HepG2 (cell line): ENCODE data around the gene SEZ6L. TPM values are rescaled to one million over a fixed set of nuclear protein-coding genes. Genes with fewer than 3 reads are reported as not detected.

Source experiments
- ATAC-seq: fragments of 200-7000 bp; cut with Tn5 transposase; 3 replicates; pipeline ENCODE4 v1.9.1; 2020; ENCODE audit warnings: mild to moderate bottlenecking, moderate library complexity
- BruUV-seq: library from RNA; stranded (reverse); fragments of 400-500 nt; replicated peaks from 2 replicates; lab custom pipeline; 2021; lab: Mats Ljungman, UMichigan
- CTCF ChIA-PET: fragments of 300-600 bp; formaldehyde crosslinking; extraction: SDS; loops from one replicate; lab custom pipeline; 2021; ENCODE audit warnings: low total read pairs, inconsistent platforms, low intra/inter-chr PET ratio; lab: Yijun Ruan, JAX
- POLR2A ChIA-PET: fragments of 350-600 bp; sonication (Branson Sonifier 250); formaldehyde crosslinking; loops from one replicate; lab custom pipeline; 2020; ENCODE audit warnings: antibody characterized with exemption, inconsistent platforms; lab: Yijun Ruan, JAX
- DNase-seq: peaks from one replicate; pipeline ENCODE4 v3.0.0-alpha.2; 2015; ENCODE audit warnings: low spot score
- FAIRE-seq: peaks from 3 replicates; lab custom pipeline; 2011; peaks lifted over from hg19 to GRCh38; lab: Jason Lieb, UNC
- H2AFZ ChIP-seq: one replicate; pipeline ENCODE4 v1.6.1; 2011; ENCODE audit warnings: low read length, inconsistent platforms
- H3K27ac ChIP-seq: fragments of 300-600 bp; 3 replicates; pipeline ENCODE4 v1.8.0; 2011; ENCODE audit warnings: mixed run types, mild to moderate bottlenecking, mixed read lengths, low read length, inconsistent platforms; ENCODE audit not compliant: insufficient read depth; ENCODE audit errors: extremely low read length
- H3K27me3 ChIP-seq, 2 experiments: fragments of 200-600 bp in 1 of 2; 2 replicates in 1 of 2; 3 replicates in 1 of 2; pipeline versions ENCODE4 v1.6.0 to v1.8.0; 2011; ENCODE audit warnings: low read length in 2 of 2, mild to moderate bottlenecking in 2 of 2, moderate library complexity in 2 of 2, inconsistent platforms in 1 of 2; ENCODE audit not compliant: insufficient read depth in 2 of 2, control insufficient read depth in 1 of 2
- H3K36me3 ChIP-seq, 2 experiments: fragments of 200-600 bp in 1 of 2; replicated peaks in 1 of 2; 2 replicates in 1 of 2; 3 replicates in 1 of 2; pipeline versions ENCODE4 v1.5.1 to v1.8.0; 2011; ENCODE audit warnings: low read length in 2 of 2, inconsistent platforms in 1 of 2; ENCODE audit not compliant: insufficient read depth in 2 of 2, control insufficient read depth in 1 of 2
- H3K4me1 ChIP-seq: 2 replicates; pipeline ENCODE4 v1.5.1; 2012; ENCODE audit warnings: low read length, inconsistent platforms; ENCODE audit not compliant: insufficient read depth
- H3K4me2 ChIP-seq: 2 replicates; pipeline ENCODE4 v1.6.0; 2011; ENCODE audit warnings: low read depth, low read length, inconsistent platforms
- H3K4me3 ChIP-seq, 3 experiments: fragments of 200-600 bp in 1 of 3; sonication (generic), shearing (Covaris generic) in 1 of 3; replicated peaks in 1 of 3; 2 replicates each; pipeline ENCODE4 v1.5.1; 2011 to 2016; ENCODE audit warnings: low read length in 3 of 3, inconsistent platforms in 2 of 3, low read depth in 2 of 3, mild to moderate bottlenecking in 2 of 3, control low read depth in 1 of 3, mixed read lengths in 1 of 3; ENCODE audit not compliant: insufficient read depth in 1 of 3
- H3K79me2 ChIP-seq: one replicate; pipeline ENCODE4 v1.6.1; 2011; ENCODE audit warnings: low read length, inconsistent platforms; ENCODE audit not compliant: insufficient read depth
- H3K9ac ChIP-seq: 2 replicates; pipeline ENCODE4 v1.6.0; 2011; ENCODE audit warnings: mild to moderate bottlenecking, low read depth, low read length, inconsistent platforms; ENCODE audit not compliant: insufficient read depth
- H3K9me3 ChIP-seq: 2 replicates; pipeline ENCODE4 v1.5.1; 2012; ENCODE audit warnings: mild to moderate bottlenecking, low read length
- H4K20me1 ChIP-seq: 2 replicates; pipeline ENCODE4 v1.6.0; 2011; ENCODE audit warnings: inconsistent platforms, mild to moderate bottlenecking, low read length, moderate library complexity; ENCODE audit not compliant: insufficient read depth
- BRF2 ChIP-seq: sonication (generic); formaldehyde crosslinking; IDR thresholded peaks from 2 replicates; pipeline ENCODE4 v1.8.1; 2022; ENCODE audit warnings: mild to moderate bottlenecking, missing genetic modification reagents
- CTCF ChIP-seq: sonication (generic); formaldehyde crosslinking; IDR thresholded peaks from 2 replicates; pipeline ENCODE4 v1.5.0; 2020; ENCODE audit warnings: mild to moderate bottlenecking, missing genetic modification reagents, moderate library complexity
- KLF9 ChIP-seq: IDR thresholded peaks from 2 replicates; pipeline ENCODE4 v1.6.1; 2016; ENCODE audit warnings: low read depth
- LCORL ChIP-seq, 2 experiments: fragments of 450-650 bp in 1 of 2; sonication (generic) in 1 of 2; formaldehyde crosslinking in 1 of 2; IDR thresholded peaks; 2 replicates each; pipeline versions ENCODE4 v1.5.0 to v1.6.1; 2017 to 2020; ENCODE audit warnings: antibody characterized with exemption in 1 of 2, missing genetic modification reagents in 1 of 2
- MEIS2 ChIP-seq: sonication (generic); formaldehyde crosslinking; IDR thresholded peaks from 2 replicates; pipeline ENCODE4 v1.9.0; 2021; ENCODE audit warnings: mild to moderate bottlenecking, missing genetic modification reagents
- MTF2 ChIP-seq: sonication (generic); formaldehyde crosslinking; IDR thresholded peaks from 2 replicates; pipeline ENCODE4 v1.5.0; 2020; ENCODE audit warnings: missing genetic modification reagents, borderline replicate concordance
- NFIB ChIP-seq: sonication (generic); formaldehyde crosslinking; IDR thresholded peaks from 2 replicates; pipeline ENCODE4 v1.9.0; 2021; ENCODE audit warnings: missing genetic modification reagents, mild to moderate bottlenecking, borderline replicate concordance
- SMC3 ChIP-seq: IDR thresholded peaks from 2 replicates; pipeline ENCODE4 v1.6.1; 2011; ENCODE audit warnings: low read length, improper control_type of control experiment
- STAG1 ChIP-seq: sonication (generic); formaldehyde crosslinking; IDR thresholded peaks from 2 replicates; pipeline ENCODE4 v1.4.0; 2020; ENCODE audit warnings: missing genetic modification reagents
- STAT5B ChIP-seq: sonication (generic); formaldehyde crosslinking; IDR thresholded peaks from 2 replicates; pipeline ENCODE4 v1.4.0; 2020; ENCODE audit warnings: missing genetic modification reagents
- ZBTB8A ChIP-seq: sonication (generic); formaldehyde crosslinking; IDR thresholded peaks from 2 replicates; pipeline ENCODE4 v1.4.0; 2020; ENCODE audit warnings: mild to moderate bottlenecking, low read depth, missing genetic modification reagents, borderline replicate concordance
- ZC3H4 ChIP-seq: sonication (generic); formaldehyde crosslinking; IDR thresholded peaks from 2 replicates; pipeline ENCODE4 v1.4.0; 2020; ENCODE audit warnings: missing genetic modification reagents, borderline replicate concordance
- ZFY ChIP-seq: sonication (generic); formaldehyde crosslinking; IDR thresholded peaks from 2 replicates; pipeline ENCODE4 v1.4.0; 2020; ENCODE audit warnings: missing genetic modification reagents
- ZNF232 ChIP-seq: sonication (generic); formaldehyde crosslinking; IDR thresholded peaks from 2 replicates; pipeline ENCODE4 v1.4.0; 2020; ENCODE audit warnings: missing genetic modification reagents, borderline replicate concordance
- ZNF775 ChIP-seq: sonication (generic); formaldehyde crosslinking; IDR thresholded peaks from 2 replicates; pipeline ENCODE4 v1.4.0; 2020; ENCODE audit warnings: missing genetic modification reagents, mild to moderate bottlenecking, moderate library complexity, borderline replicate concordance
- ZNF790 ChIP-seq: sonication (generic); formaldehyde crosslinking; IDR thresholded peaks from 2 replicates; pipeline ENCODE4 v1.8.0; 2022; ENCODE audit warnings: missing genetic modification reagents, mild to moderate bottlenecking, borderline replicate concordance
- ZZZ3 ChIP-seq: sonication (generic); formaldehyde crosslinking; IDR thresholded peaks from 2 replicates; pipeline ENCODE4 v1.4.0; 2020; ENCODE audit warnings: missing genetic modification reagents, mild to moderate bottlenecking, borderline replicate concordance
- WGBS: methylation state at CpG from one replicate; pipeline ENCODE4 v1.1.6; 2017; ENCODE audit warnings: low lambda C conversion rate; 5-methylcytosine and 5-hydroxymethylcytosine counted together
- in situ Hi-C: cut with HindIII; loops from 2 replicates; pipeline ENCODE4 v1.10.0; 2017; ENCODE audit warnings: low pct_unique_long_range_greater_than_20kb; ENCODE audit not compliant: extremely low pct_ligation_motif_present
- intact Hi-C: fragments of 100-400 bp; cut with micrococcal nuclease; formaldehyde crosslinking; loops from one replicate; pipeline ENCODE4 v1.10.0; 2022; ENCODE audit not compliant: unreplicated experiment
- polyA plus RNA-seq, 8 experiments: library from polyadenylated mRNA; depleted of rRNA in 3 of 8; stranded (reverse) in 7 of 8; unstranded in 1 of 8; fragments of >200 nt; fragmentation: Illumina TruSeq in 4 of 8; extraction: Trizol in 4 of 8; gene quantifications; 2 replicates each; pipeline versions ENCODE4 v1.2.1 to v1.2.3, GENCODE V29; 2011 to 2016; ENCODE audit warnings: low read depth in 4 of 8, missing spikeins in 1 of 8, mixed read lengths in 1 of 8; ENCODE audit not compliant: insufficient read depth in 1 of 8
- total RNA-seq, 5 experiments: library from RNA; depleted of rRNA; stranded (reverse); fragments of >200 nt; fragmentation: Illumina TruSeq; extraction: Trizol; gene quantifications; 2 replicates each; pipeline ENCODE4 v1.2.3, GENCODE V29; 2016; ENCODE audit warnings: low read depth in 1 of 5

Gene SEZ6L
- total and polyA plus RNA-seq, 2 of the 13 experiments (the other 11 are each of a cell fraction or from before 2014, with no cell fraction given) = not detected

- DNase-seq = no peak
- no peak for ATAC-seq
- H4K20me1 ChIP-seq = no peaks in the 10 kb centered on the region
- no peaks in the 10 kb centered on the region for H3K9me3 ChIP-seq
- POLR2A ChIA-PET = no interaction called here
- TF ChIP-seq ZZZ3 (CRISPR knock-in tag) (no peak), MTF2 (CRISPR knock-in tag) (no peak), MEIS2 (CRISPR knock-in tag) (no peak), LCORL (IDR thresholded peaks at IDR 0.05) (no peak), LCORL (CRISPR knock-in tag; IDR thresholded peaks at IDR 0.05) (no peak), ZNF790 (CRISPR knock-in tag) (no peak), STAT5B (no peak), ZFY (no peak), KLF9 (CRISPR knock-in tag) (no peak), NFIB (CRISPR knock-in tag) (no peak)
- in situ Hi-C loops (no loop called here), intact Hi-C loops (no loop called here)
- H3K4me1 ChIP-seq = no peaks in the 10 kb centered on the region
- H3K79me2 ChIP-seq = no peaks in the 10 kb centered on the region
- no peaks in the 10 kb centered on the region for H3K36me3 ChIP-seq
- no TSS peak for BruUV-seq
- FAIRE-seq = no peak
- H3K4me3 ChIP-seq = no peak overlapping the region
- no peak overlapping the region for H3K27ac ChIP-seq
- H3K9ac ChIP-seq = no peak overlapping the region
- no peak overlapping the region for H3K4me2 ChIP-seq
- CTCF ChIA-PET = no interaction called here
- 16% methylated on average over 5 of the region's 5 CpGs for WGBS
- no peaks in the 10 kb centered on the region; a peak in 2 of 5 replicates for H3K27me3 ChIP-seq
- H2AFZ ChIP-seq = no peak overlapping the region
Measured at GRCh38 chr22:26395926-26396325, 226.7 kb downstream of the SEZ6L start.

- Histone ChIP-seq H3K4me3 (no peak overlapping the region), H3K4me2 (no peak overlapping the region), H3K9me3 (no peaks in the 10 kb centered on the region), H3K36me3 (no peaks in the 10 kb centered on the region), H3K79me2 (no peaks in the 10 kb centered on the region), H3K27me3 (peaks cover 0 to 12% of the 10 kb centered on the region in 2 experiments; a peak in 3 of 5 replicates), H3K27ac (no peak overlapping the region), H3K4me1 (no peaks in the 10 kb centered on the region), H3K9ac (no peak overlapping the region), H4K20me1 (no peaks in the 10 kb centered on the region), H2AFZ (no peak overlapping the region)
- in situ Hi-C loops (no loop called here), intact Hi-C loops (loop anchor here (1.0 kb wide), 1 partner anchor 63 kb away; no protein-coding TSS in a partner anchor)
- TF ChIP-seq ZC3H4 (CRISPR knock-in tag) = no peak
- TF ChIP-seq CTCF (CRISPR knock-in tag) = peak; percentile 58
- no peak for TF ChIP-seq BRF2 (CRISPR knock-in tag)
- TF ChIP-seq ZNF775 (CRISPR knock-in tag) = no peak
- TF ChIP-seq STAG1 (CRISPR knock-in tag) = peak; percentile 65
- TF ChIP-seq ZNF232 (CRISPR knock-in tag) = no peak
- peak; percentile 40; the same call in 1 of the 2 replicates for TF ChIP-seq SMC3
- TF ChIP-seq ZBTB8A = no peak
- CTCF ChIA-PET = interaction anchor here (2.1 kb wide), 1 partner anchor 63 kb away, joined by 8 read pairs; no protein-coding TSS in a partner anchor
- FAIRE-seq = no peak
- no peak for DNase-seq
- WGBS = 30% methylated on average over 3 of the region's 3 CpGs
- ATAC-seq = peak; percentile 48; the same call in 2 of the 3 replicates
- POLR2A ChIA-PET = no interaction called here
- no TSS peak for BruUV-seq
Measured at GRCh38 chr22:26398741-26399153, 229.5 kb downstream of the SEZ6L start.
